ENCODE results near the gene CDK13.
"Not testable (repeated sequence)": the region's sequence is repeated elsewhere in the genome, so short reads cannot be mapped to it uniquely, and the experiment has no call there.

CDK13 gene

DNA sequence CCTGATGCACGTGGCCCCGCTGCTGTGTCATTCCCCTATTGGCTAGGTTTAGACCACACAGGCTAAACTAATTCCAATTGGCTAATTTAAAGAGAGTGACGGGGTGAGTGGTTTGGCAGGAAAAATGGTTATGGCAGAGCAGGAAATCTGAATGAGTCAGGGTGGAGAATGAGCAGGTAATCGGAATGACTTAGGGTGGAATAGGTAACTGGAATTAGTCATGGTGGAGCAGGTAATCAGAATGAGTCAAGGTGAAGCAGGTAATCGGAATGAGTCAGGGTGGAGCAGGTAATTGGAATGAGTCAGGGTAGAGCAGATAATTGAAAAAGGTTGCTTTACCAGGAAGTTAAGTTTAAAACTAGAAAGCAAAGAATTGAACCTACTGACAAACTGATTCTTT is 191.9 kb downstream of the CDK13 start:
- H3K36me3 ChIP-seq (ENCODE audit: control insufficient read depth in 4 of 4, insufficient read depth in 4 of 4, low read length in 3 of 4); CTCF ChIA-PET; H3K9me3 ChIP-seq (ENCODE audit: control extremely low read depth in 1 of 5, control insufficient read depth in 4 of 5, insufficient read depth in 2 of 5, low read depth in 1 of 5, low read length in 4 of 5); DNase-seq; H3K27me3 ChIP-seq (replicated peaks in 2 of 5; ENCODE audit: control insufficient read depth in 4 of 5, insufficient read depth in 5 of 5, low read length in 4 of 5); H3K4me3 ChIP-seq (ENCODE audit: control insufficient read depth in 1 of 7, extremely low read depth in 1 of 7, insufficient read depth in 4 of 7, low read depth in 2 of 7, low read length in 6 of 7); POLR2A ChIA-PET; H3K4me1 ChIP-seq (ENCODE audit: control extremely low read depth in 1 of 4, control insufficient read depth in 4 of 4, insufficient read depth in 4 of 4, low read length in 3 of 4); H3K27ac ChIP-seq (ENCODE audit: insufficient read depth in 1 of 2, low read depth in 1 of 2, low read length in 2 of 2, poor library complexity in 1 of 2, severe bottlenecking in 2 of 2): not testable (repeated sequence)
- WGBS (ENCODE audit: insufficient coverage) = 100% methylated on average over 4 of the region's 5 CpGs

DNA sequence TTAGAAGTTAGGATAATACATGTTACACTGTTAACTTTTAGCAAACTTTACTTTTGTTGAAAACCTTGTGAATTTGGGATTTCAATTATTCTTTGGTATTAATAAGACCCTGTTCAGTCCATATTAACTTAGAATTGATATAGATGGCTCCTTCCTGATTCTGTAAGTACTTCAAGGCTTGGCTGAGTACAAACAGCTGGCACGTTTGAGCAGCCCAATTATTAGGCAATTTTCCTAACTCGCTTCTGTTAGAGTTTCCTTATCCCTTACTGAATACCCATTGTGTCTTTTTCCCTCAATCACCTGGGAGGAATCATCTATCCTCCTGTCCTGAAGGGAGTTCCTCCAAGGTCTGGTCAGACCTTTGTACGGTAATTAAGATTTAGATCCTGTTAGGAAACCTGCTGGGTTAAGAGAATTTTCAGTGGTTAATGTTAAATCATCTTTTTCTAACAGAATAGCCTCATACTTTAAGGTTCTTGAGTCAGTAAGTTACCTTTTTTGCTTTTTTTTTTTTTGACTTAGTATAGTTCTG is 195.6 kb downstream of the CDK13 start:
- DNase-seq; H3K27ac ChIP-seq (ENCODE audit: insufficient read depth in 1 of 2, low read depth in 1 of 2, low read length in 2 of 2, poor library complexity in 1 of 2, severe bottlenecking in 2 of 2); H3K36me3 ChIP-seq (ENCODE audit: control insufficient read depth in 4 of 4, insufficient read depth in 4 of 4, low read length in 3 of 4); H3K4me1 ChIP-seq (ENCODE audit: control extremely low read depth in 1 of 4, control insufficient read depth in 4 of 4, insufficient read depth in 4 of 4, low read length in 3 of 4); H3K4me3 ChIP-seq (ENCODE audit: control insufficient read depth in 1 of 7, extremely low read depth in 1 of 7, insufficient read depth in 4 of 7, low read depth in 2 of 7, low read length in 6 of 7); CTCF ChIA-PET; H3K9me3 ChIP-seq (ENCODE audit: control extremely low read depth in 1 of 5, control insufficient read depth in 4 of 5, insufficient read depth in 2 of 5, low read depth in 1 of 5, low read length in 4 of 5); H3K27me3 ChIP-seq (replicated peaks in 2 of 5; ENCODE audit: control insufficient read depth in 4 of 5, insufficient read depth in 5 of 5, low read length in 4 of 5): not testable (repeated sequence)
- WGBS (ENCODE audit: insufficient coverage) = 95% methylated on average over 2 of the region's 3 CpGs
- POLR2A ChIA-PET = interaction anchor here (0.6 kb wide), 1 partner anchor 1596 kb away, joined by 3 read pairs; no protein-coding TSS in a partner anchor

DNA sequence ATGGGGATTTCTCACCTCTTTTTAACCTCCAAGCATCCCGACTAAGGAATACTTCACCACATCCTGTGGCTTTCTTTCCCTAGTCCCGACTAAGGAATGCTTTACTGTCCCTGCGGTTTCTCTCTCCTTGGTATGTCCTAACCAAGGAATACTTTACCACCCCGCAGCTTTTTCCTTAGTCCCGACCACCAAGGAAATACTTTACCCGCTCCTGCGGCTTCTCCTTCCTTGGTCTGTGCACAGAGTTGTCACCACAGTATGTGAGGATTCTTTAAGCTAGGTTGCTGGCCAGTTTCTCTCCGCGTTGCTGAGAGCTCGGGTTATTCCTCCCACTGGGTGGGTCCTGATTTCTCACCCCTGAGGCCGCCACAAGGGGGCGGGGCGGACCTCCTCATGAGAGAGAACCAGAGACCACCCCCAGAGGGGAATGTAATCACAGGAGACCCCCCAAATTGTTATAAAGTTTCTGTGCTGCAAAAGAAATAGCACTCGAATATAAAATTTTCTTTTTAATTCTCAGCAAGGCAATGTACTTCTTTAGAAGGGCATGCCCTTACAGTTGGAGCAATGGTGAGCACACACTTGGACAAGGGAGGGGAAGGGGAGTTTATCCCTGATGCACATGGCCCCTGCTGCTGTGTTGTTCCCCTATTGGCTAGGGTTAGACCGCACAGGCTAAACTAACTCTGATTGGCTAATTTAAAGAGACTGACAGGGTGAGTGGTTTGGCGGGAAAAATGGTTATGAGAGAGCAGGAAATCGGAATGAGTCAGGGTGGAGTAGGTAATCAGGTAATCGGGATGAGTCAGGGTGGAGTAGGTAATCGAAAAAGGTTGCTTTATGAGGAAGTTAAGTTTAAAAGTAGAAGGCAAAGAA is 197.6 kb downstream of the CDK13 start:
- 96% methylated on average over 13 of the region's 19 CpGs for WGBS (ENCODE audit: insufficient coverage)

DNA sequence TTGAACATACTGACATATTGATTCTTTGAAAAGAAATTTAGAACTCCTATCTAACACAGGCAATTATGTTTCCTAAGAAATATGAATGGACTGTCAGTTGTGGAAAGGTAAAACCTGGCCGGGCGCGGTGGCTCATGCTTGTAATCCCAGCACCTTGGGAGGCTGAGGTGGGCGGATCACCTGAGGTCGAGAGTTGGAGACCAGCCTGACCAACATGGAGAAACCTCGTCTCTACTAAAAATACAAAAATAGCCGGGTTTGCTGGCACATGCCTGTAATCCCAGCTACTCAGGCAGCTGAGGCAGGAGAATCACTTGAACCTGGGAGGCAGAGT is 198.2 kb downstream of the CDK13 start:
- H3K9me3 ChIP-seq (ENCODE audit: control extremely low read depth in 1 of 5, control insufficient read depth in 4 of 5, insufficient read depth in 2 of 5, low read depth in 1 of 5, low read length in 4 of 5); H3K4me1 ChIP-seq (ENCODE audit: control extremely low read depth in 1 of 4, control insufficient read depth in 4 of 4, insufficient read depth in 4 of 4, low read length in 3 of 4); H3K27ac ChIP-seq (ENCODE audit: insufficient read depth in 1 of 2, low read depth in 1 of 2, low read length in 2 of 2, poor library complexity in 1 of 2, severe bottlenecking in 2 of 2); CTCF ChIA-PET; H3K27me3 ChIP-seq (replicated peaks in 2 of 5; ENCODE audit: control insufficient read depth in 4 of 5, insufficient read depth in 5 of 5, low read length in 4 of 5); H3K4me3 ChIP-seq (ENCODE audit: control insufficient read depth in 1 of 7, extremely low read depth in 1 of 7, insufficient read depth in 4 of 7, low read depth in 2 of 7, low read length in 6 of 7); DNase-seq; H3K36me3 ChIP-seq (ENCODE audit: control insufficient read depth in 4 of 4, insufficient read depth in 4 of 4, low read length in 3 of 4); POLR2A ChIA-PET: not testable (repeated sequence)
- 100% methylated on average over 5 of the region's 7 CpGs for WGBS (ENCODE audit: insufficient coverage)

More for the DNA sequence above, 197.6 kb downstream of the CDK13 start:
- Histone ChIP-seq H3K4me1 (ENCODE audit: control extremely low read depth in 1 of 4, control insufficient read depth in 4 of 4, insufficient read depth in 4 of 4, low read length in 3 of 4) (no peaks in the 10 kb centered on the region), H3K4me3 (ENCODE audit: control insufficient read depth in 1 of 7, extremely low read depth in 1 of 7, insufficient read depth in 4 of 7, low read depth in 2 of 7, low read length in 6 of 7) (no peak overlapping the region), H3K36me3 (ENCODE audit: control insufficient read depth in 4 of 4, insufficient read depth in 4 of 4, low read length in 3 of 4) (no peaks in the 10 kb centered on the region), H3K9me3 (ENCODE audit: control extremely low read depth in 1 of 5, control insufficient read depth in 4 of 5, insufficient read depth in 2 of 5, low read depth in 1 of 5, low read length in 4 of 5) (no peaks in the 10 kb centered on the region), H3K27me3 (replicated peaks in 2 of 5; ENCODE audit: control insufficient read depth in 4 of 5, insufficient read depth in 5 of 5, low read length in 4 of 5) (no peaks in the 10 kb centered on the region), H3K27ac (ENCODE audit: insufficient read depth in 1 of 2, low read depth in 1 of 2, low read length in 2 of 2, poor library complexity in 1 of 2, severe bottlenecking in 2 of 2) (no peak overlapping the region)
- POLR2A ChIA-PET = no interaction called here
- CTCF ChIA-PET = no interaction called here
- no peak for DNase-seq

GRCh38 chr7:40148671-40149070 is 198.6 kb downstream of the CDK13 start:
- ChIA-PET POLR2A (no interaction called here), CTCF (no interaction called here)
- H3K4me3 ChIP-seq (ENCODE audit: control insufficient read depth in 1 of 7, extremely low read depth in 1 of 7, insufficient read depth in 4 of 7, low read depth in 2 of 7, low read length in 6 of 7) = no peak overlapping the region
- no peak overlapping the region for H3K27ac ChIP-seq (ENCODE audit: insufficient read depth in 1 of 2, low read depth in 1 of 2, low read length in 2 of 2, poor library complexity in 1 of 2, severe bottlenecking in 2 of 2)
- H3K36me3 ChIP-seq (ENCODE audit: control insufficient read depth in 4 of 4, insufficient read depth in 4 of 4, low read length in 3 of 4) = no peaks in the 10 kb centered on the region
- WGBS (ENCODE audit: insufficient coverage) = 100% methylated on average over 2 of the region's 2 CpGs
- no peaks in the 10 kb centered on the region for H3K27me3 ChIP-seq (replicated peaks in 2 of 5; ENCODE audit: control insufficient read depth in 4 of 5, insufficient read depth in 5 of 5, low read length in 4 of 5)
- H3K4me1 ChIP-seq (ENCODE audit: control extremely low read depth in 1 of 4, control insufficient read depth in 4 of 4, insufficient read depth in 4 of 4, low read length in 3 of 4) = no peaks in the 10 kb centered on the region
- H3K9me3 ChIP-seq (ENCODE audit: control extremely low read depth in 1 of 5, control insufficient read depth in 4 of 5, insufficient read depth in 2 of 5, low read depth in 1 of 5, low read length in 4 of 5) = no peaks in the 10 kb centered on the region
- no peak for DNase-seq
